ENCODE measurements around the gene EIF4ENIF1. TPM values are rescaled to one million over a fixed set of nuclear protein-coding genes. Genes with fewer than 3 reads are reported as not detected.
"Not testable (repeated sequence)": the region's sequence is repeated elsewhere in the genome, so short reads cannot be mapped to it uniquely, and the experiment has no call there.

The EIF4ENIF1 gene
- total RNA-seq, 1 donor = 13.4 TPM

DNA sequence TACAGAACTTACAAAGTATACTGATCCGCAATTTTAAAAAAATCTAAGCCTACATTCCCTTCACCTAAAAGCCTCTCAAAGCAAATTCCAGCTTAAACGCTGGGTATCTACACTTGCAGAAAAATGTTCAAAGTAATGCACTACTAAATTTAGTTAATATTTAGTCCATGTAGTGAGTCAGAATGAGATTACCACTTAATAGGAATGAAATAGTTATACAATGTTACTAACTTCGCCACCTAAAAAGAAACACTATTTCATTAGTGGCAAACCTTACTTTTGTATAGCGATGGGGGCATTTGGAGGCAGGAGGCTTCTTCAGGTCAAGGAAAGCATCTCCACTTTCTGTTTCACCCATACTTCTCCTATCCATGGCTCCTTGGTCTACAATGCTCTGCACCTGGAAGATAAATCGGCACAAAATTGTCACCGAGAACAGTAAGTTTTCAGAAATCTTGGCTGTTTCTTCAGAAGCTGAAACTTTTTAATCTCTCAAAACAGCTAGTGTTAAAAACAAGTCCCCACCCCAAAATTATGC lies 1.2 kb downstream of the EIF4ENIF1 start:
- Histone ChIP-seq H3K4me1 (ENCODE audit: insufficient read depth, low read length) (peaks cover 16% of the 10 kb centered on the region), H3K9me3 (ENCODE audit: low read depth, low read length) (no peaks in the 10 kb centered on the region), H2AFZ (ENCODE audit: low read length) (no peak overlapping the region), H3K27ac (ENCODE audit: low read depth, low read length) (peak overlapping the region; percentile 51), H3K79me2 (ENCODE audit: insufficient read depth, low read length) (peaks cover 57% of the 10 kb centered on the region), H3K27me3 (ENCODE audit: insufficient read depth, low read length) (no peaks in the 10 kb centered on the region), H4K20me1 (ENCODE audit: insufficient read depth, low read length) (peaks cover 5% of the 10 kb centered on the region), H3K4me2 (ENCODE audit: insufficient read depth, low read length) (peak overlapping the region; percentile 89), H3K4me3 (ENCODE audit: insufficient read depth, low read length) (peak overlapping the region; percentile 92), H3K36me3 (ENCODE audit: insufficient read depth, low read length) (peaks cover 17% of the 10 kb centered on the region)
- no peak for TF ChIP-seq CTCF (IDR thresholded peaks at IDR 0.05; ENCODE audit: extremely low read depth, low read depth, low read length)
- peak; percentile 80 for DNase-seq (ENCODE audit: insufficient read length, low spot score, missing footprints)

DNA sequence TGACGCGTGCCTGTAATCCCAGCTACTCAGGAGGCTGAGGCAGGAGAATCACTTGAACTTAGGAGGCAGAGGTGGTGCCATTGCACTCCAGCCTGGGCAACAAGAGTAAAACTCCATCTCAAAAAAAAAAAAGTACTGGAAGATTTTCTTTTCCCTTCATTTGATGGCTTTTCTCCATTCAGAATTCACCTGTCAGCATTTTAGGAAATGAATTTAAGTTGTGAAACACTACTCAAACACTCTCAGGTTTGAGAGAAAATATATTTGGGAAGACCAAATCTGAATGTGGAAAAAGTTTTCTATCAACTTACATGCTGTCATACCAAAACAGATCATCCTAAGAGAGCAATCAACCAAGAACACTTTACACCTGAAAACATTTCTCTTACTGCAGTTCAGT lies 2.7 kb downstream of the EIF4ENIF1 start:
- Histone ChIP-seq H4K20me1 (ENCODE audit: insufficient read depth, low read length) (peaks cover 8% of the 10 kb centered on the region), H3K36me3 (ENCODE audit: insufficient read depth, low read length) (peaks cover 26% of the 10 kb centered on the region), H3K4me2 (ENCODE audit: insufficient read depth, low read length) (no peak overlapping the region), H3K27me3 (ENCODE audit: insufficient read depth, low read length) (no peaks in the 10 kb centered on the region), H3K79me2 (ENCODE audit: insufficient read depth, low read length) (peaks cover 70% of the 10 kb centered on the region), H3K4me1 (ENCODE audit: insufficient read depth, low read length) (peaks cover 16% of the 10 kb centered on the region), H2AFZ (ENCODE audit: low read length) (no peak overlapping the region), H3K27ac (ENCODE audit: low read depth, low read length) (no peak overlapping the region), H3K4me3 (ENCODE audit: insufficient read depth, low read length) (no peak overlapping the region), H3K9me3 (ENCODE audit: low read depth, low read length) (no peaks in the 10 kb centered on the region)
- no peak for DNase-seq (ENCODE audit: insufficient read length, low spot score, missing footprints)
- no peak for TF ChIP-seq CTCF (IDR thresholded peaks at IDR 0.05; ENCODE audit: extremely low read depth, low read depth, low read length)

GRCh38 chr22:31486369-31486768 lies 3.3 kb downstream of the EIF4ENIF1 start:
- H3K79me2 ChIP-seq (ENCODE audit: insufficient read depth, low read length) = peaks cover 71% of the 10 kb centered on the region
- not testable (repeated sequence) for H3K27ac ChIP-seq (ENCODE audit: low read depth, low read length); H3K9me3 ChIP-seq (ENCODE audit: low read depth, low read length); H3K4me3 ChIP-seq (ENCODE audit: insufficient read depth, low read length); H2AFZ ChIP-seq (ENCODE audit: low read length); H3K27me3 ChIP-seq (ENCODE audit: insufficient read depth, low read length); H3K4me2 ChIP-seq (ENCODE audit: insufficient read depth, low read length); DNase-seq (ENCODE audit: insufficient read length, low spot score, missing footprints)
- peaks cover 32% of the 10 kb centered on the region for H3K36me3 ChIP-seq (ENCODE audit: insufficient read depth, low read length)
- peaks cover 16% of the 10 kb centered on the region for H3K4me1 ChIP-seq (ENCODE audit: insufficient read depth, low read length)
- peaks cover 13% of the 10 kb centered on the region for H4K20me1 ChIP-seq (ENCODE audit: insufficient read depth, low read length)

- H3K4me1 ChIP-seq (ENCODE audit: insufficient read depth, low read length); H3K27me3 ChIP-seq (ENCODE audit: insufficient read depth, low read length); H3K27ac ChIP-seq (ENCODE audit: low read depth, low read length); H3K9me3 ChIP-seq (ENCODE audit: low read depth, low read length); DNase-seq (ENCODE audit: insufficient read length, low spot score, missing footprints); H3K4me3 ChIP-seq (ENCODE audit: insufficient read depth, low read length); H2AFZ ChIP-seq (ENCODE audit: low read length); H3K4me2 ChIP-seq (ENCODE audit: insufficient read depth, low read length): not testable (repeated sequence)
- H4K20me1 ChIP-seq (ENCODE audit: insufficient read depth, low read length) = peaks cover 16% of the 10 kb centered on the region
- H3K36me3 ChIP-seq (ENCODE audit: insufficient read depth, low read length) = peaks cover 54% of the 10 kb centered on the region
- H3K79me2 ChIP-seq (ENCODE audit: insufficient read depth, low read length) = peaks cover 85% of the 10 kb centered on the region
Observed at GRCh38 chr22:31482470-31482869, 7.2 kb downstream of the EIF4ENIF1 start.

DNA sequence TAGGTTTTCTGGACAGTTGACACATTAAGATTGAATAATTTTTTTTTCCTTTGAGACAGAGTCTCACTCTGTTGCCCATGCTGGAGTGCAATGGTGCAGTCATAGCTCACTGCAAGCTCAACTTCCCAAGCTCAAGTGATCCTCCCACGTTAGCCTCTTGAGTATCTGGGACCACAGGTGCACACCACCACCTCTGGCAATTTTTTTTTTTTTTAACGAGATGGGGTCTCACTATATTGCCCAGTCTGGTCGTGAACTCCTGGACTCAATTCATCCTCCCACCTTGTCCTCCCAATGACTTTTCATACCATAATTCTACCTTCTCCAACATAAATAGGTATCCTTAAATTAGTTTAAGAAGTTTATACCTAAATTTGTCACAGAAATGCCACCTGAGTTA lies 8.5 kb downstream of the EIF4ENIF1 start:
- H3K9me3 ChIP-seq (ENCODE audit: low read depth, low read length) = no peaks in the 10 kb centered on the region
- no peak overlapping the region for H3K27ac ChIP-seq (ENCODE audit: low read depth, low read length)
- H3K36me3 ChIP-seq (ENCODE audit: insufficient read depth, low read length) = peaks cover 46% of the 10 kb centered on the region
- H2AFZ ChIP-seq (ENCODE audit: low read length) = no peak overlapping the region
- no peak for TF ChIP-seq CTCF (IDR thresholded peaks at IDR 0.05; ENCODE audit: extremely low read depth, low read depth, low read length)
- peaks cover 19% of the 10 kb centered on the region for H4K20me1 ChIP-seq (ENCODE audit: insufficient read depth, low read length)
- H3K4me1 ChIP-seq (ENCODE audit: insufficient read depth, low read length) = no peaks in the 10 kb centered on the region
- DNase-seq (ENCODE audit: insufficient read length, low spot score, missing footprints) = no peak
- H3K4me2 ChIP-seq (ENCODE audit: insufficient read depth, low read length) = no peak overlapping the region
- H3K4me3 ChIP-seq (ENCODE audit: insufficient read depth, low read length) = no peak overlapping the region
- peaks cover 86% of the 10 kb centered on the region for H3K79me2 ChIP-seq (ENCODE audit: insufficient read depth, low read length)
- no peaks in the 10 kb centered on the region for H3K27me3 ChIP-seq (ENCODE audit: insufficient read depth, low read length)
